NOMO-1 treated with DMSO at 0.1 percent for 48 hours (cell line): ENCODE measurements around the gene PDE9A.
"Not testable (repeated sequence)": the region's sequence is repeated elsewhere in the genome, so short reads cannot be mapped to it uniquely, and the experiment has no call there.

Source experiments
- DNase-seq: peaks from one replicate; lab custom pipeline; 2025; ENCODE audit not compliant: unreplicated experiment; lab: John Stamatoyannopoulos, UW

PDE9A gene

DNA sequence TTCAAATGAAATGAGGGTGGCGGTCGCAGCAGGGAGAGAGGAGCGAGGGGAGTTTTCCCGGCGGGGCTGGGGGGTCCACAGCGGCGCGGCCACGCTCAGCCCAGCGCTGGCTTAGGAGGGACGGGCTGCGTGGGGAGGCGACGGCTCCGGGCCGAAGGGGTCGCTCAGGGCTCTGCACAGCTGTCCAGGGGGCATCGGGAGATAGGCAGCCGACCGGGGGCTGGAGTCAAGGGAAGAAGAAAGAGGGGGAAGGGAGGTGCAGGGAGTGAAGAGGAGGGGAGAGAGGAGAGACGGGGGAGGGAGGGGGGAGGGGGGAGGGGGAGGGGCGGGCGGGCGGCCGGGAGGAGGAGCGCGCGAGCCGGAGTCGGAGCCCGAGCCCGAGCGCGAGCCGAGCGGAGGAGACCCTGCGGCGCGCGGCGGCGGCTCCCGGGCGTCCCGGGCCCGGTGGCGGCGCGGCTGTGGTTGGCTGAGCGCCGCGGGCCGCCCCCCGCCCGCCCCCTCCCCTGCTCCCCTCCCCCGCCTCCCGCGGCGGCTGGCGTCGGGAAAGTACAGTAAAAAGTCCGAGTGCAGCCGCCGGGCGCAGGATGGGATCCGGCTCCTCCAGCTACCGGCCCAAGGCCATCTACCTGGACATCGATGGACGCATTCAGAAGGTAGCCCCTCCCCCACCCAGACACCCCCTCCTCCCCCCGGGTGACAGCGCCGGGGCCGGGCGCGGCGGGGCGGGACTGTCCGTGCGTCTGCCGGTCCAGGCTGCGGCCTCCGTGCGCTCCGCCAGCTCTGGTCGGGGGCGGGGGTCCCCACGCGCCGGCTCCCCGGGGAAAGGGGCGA is at the start of gene PDE9A:
TSS of gene PDE9A (plus strand) at position 391 of the 831 bp plus-strand sequence. CDS start at position 585, 194 bp downstream.
- no peak for DNase-seq

DNA sequence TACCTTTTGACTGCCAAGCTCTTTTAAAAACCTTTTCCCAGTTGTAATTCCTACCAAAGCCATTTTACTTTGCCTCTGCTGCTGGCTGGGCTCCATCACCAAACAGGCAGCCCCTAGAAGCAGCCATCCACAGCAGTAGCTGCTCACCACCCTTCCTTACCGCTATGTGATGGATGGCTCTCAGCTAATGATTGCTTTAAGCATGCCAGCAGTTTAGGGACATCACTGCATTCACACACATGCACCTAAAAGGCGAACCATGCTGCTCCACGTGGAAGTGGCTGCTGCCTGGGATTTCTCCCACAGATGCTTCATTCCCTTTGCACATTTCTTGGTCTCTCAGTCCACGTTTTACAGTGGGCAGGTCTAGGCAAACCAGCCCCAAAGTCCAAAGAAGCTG is 46.3 kb upstream of the PDE9A start:
- DNase-seq: no peak

DNA sequence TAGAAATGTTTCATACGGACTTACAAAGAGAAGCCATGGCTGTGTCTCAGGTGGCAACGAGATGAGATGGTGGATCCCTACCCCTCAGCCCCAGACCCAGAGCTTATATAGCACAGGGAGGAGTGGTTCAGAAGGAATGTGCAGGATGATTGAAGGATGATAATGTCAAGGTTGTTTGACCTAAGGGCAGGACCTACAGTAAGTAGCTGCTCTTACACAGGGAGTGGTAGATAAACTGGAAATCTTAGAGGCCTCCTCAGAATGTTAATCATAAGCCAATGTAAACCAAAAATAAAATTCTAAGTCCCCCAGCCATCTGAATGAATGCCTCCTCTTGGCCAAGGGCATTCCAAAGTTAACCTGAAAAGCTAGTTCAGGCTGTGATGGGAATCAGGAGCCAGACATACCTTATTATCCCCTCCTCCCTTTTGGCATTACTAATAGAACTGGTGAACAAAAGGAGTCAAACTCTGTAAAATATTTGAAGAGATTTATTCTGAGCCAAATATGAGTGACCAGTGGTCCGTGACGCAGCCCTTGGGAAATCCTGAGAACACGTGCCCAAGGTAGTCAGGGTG is 45.8 kb upstream of the PDE9A start:
- no peak for DNase-seq

GRCh38 chr21:42608446-42608845 is 45.0 kb upstream of the PDE9A start:
- no peak for DNase-seq

DNA sequence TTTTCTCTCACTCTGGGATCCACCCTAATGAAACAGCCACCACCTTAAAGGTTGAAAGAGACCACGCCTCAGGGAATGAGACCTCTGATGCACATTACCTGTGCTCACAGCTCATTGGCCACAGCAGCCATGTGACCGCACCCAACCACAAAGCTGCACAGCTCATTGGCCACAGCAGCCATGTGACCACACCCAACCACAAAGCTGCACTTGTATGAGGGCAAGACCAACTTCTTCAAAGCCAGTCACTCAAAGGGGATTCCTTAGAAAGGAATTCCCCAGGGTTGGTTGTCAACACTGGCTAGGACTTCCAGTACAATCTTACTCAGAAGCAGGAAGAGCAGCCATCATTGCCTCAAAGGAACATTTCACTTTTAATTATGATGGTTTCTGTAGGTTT is 43.6 kb upstream of the PDE9A start:
- DNase-seq: no peak

DNA sequence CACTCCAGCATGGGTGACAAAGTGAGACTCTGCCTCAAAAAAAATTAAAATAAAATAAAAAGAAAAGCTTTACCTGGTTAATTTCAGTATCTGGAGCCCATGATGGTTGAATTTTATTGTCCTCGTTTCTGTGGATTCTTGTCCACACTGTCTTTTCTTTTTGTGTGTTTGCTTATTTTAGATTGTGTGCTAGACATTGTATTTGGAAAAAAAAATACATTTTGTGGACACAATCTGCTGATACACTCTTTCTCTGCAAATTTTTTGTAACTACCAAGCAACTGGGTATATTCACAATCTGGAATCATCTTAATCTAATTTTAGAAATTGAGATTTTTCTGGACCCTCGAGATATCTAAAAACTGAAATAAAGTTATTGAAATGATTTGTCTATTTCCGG is 41.6 kb upstream of the PDE9A start:
- no peak for DNase-seq

DNA sequence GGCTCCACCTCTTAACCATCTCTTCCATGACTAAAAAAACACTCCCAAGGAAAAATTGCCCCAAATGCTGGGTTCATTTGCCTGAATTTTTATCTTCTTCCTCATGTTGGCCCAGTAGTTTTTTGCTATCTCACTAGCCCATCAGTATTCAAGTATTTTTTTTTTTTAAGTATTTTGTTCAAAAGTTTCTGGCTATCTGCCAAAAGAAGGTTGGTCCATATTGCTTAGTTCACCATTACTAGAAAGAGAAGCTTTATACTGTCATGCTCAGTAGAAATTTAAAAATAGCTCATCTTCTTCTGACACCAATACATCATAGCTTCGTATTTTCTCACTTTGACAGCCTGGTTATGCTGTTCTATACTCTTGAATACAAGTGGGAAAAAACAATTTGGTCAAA is 41.0 kb upstream of the PDE9A start:
- DNase-seq: no peak

DNA sequence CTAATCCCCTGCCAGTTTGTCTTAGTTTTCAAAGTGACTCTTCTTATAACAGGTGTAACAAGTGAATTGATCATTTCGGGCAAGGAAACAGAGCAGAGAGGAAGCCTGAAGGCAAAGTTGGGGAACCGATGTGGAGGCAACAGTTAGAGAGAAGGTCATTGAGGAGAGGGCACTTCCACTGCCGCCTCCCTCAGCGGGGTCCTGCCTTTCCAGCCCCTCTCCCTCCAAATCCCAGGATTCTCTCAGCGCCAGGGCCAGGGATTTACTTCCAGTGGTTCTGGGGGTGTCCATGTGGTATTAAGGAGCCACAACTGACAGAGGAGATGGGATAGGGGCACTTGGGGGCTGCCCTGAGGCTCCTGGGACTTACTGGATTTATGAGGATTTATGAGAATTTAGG is 39.7 kb upstream of the PDE9A start:
- DNase-seq: no peak

GRCh38 chr21:42614396-42614795 is 39.0 kb upstream of the PDE9A start:
- DNase-seq: no peak

GRCh38 chr21:42614811-42615351 is 38.5 kb upstream of the PDE9A start:
- DNase-seq: peak; percentile 77

DNA sequence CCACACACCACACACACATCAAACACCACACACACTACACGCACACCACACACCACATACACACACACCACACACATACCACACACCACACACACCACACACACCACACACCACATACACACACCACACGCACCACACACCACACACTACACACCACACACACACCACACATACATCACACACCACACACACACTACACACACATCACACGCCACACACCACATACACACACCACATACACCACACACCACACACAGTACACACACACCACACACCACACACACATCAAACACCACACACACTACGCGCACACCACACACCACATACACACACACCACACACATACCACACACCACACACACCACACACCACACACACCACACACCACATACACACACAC is 38.0 kb upstream of the PDE9A start:
- not testable (repeated sequence) for DNase-seq

- DNase-seq: no peak
These were observed 37.5 kb upstream of the PDE9A start for GRCh38 chr21:42615924-42616323.

GRCh38 chr21:42616446-42616845 is 37.0 kb upstream of the PDE9A start:
- peak; percentile 11 for DNase-seq

GRCh38 chr21:42616941-42617340 is 36.5 kb upstream of the PDE9A start:
- no peak for DNase-seq

- no peak for DNase-seq
These were observed 35.9 kb upstream of the PDE9A start for GRCh38 chr21:42617486-42617885.

- no peak for DNase-seq
These were observed 34.7 kb upstream of the PDE9A start for GRCh38 chr21:42618707-42619102.

GRCh38 chr21:42619166-42619565 is 34.3 kb upstream of the PDE9A start:
- DNase-seq: no peak

- DNase-seq: no peak
These were observed 33.6 kb upstream of the PDE9A start for GRCh38 chr21:42619841-42620240.

DNA sequence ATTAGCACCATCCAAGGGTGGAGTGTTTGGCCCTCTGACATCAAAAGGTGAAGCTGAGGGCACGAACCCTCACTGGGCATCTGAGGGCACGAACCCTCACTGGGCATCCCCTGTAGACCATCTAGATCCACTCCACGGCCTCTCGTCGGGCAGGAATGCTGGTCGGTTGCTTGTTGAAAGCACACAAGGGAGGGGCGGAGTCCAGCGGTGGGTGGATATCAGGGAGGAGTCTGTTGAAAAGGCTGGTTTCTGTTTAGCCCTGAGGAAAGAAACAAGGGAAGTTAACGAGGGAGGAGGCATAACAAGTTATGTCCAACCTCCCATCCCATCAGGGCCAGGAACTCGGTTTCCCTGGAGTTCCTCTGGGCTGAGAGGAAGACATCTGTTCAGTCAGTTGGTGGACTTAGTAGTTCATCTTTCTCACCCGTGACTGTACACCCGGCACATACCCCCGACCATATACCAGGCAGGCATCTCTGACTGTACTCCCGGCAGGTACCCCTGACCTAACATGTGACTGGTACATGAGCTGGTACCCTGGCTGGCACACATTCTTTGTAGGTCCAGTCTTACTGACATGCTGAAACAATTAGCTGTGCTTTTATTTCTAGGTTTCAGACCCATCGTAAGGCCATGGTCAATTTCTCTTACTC is 32.1 kb upstream of the PDE9A start:
- no peak for DNase-seq

- no peak for DNase-seq
These were observed 31.6 kb upstream of the PDE9A start for GRCh38 chr21:42621819-42622177.

DNA sequence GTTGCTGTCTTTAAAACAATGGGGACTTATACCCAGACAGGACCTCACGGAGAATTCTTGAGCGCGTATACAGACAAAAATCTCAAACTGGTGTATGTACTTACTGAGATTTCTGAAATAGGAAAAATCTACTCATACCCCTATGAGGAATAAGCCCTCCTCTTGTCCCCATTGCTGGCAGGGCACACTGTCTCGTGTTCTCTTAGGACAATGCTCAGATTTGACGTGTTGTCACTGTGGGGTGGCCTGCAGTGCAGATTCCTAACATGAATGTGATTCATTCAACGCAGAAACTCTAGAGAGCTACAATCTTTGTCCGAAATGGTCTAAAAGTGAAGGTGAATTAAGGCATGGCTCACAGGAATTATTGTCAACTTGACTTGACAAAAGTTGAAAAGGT is 31.1 kb upstream of the PDE9A start:
- no peak for DNase-seq

GRCh38 chr21:42623694-42624093 is 29.7 kb upstream of the PDE9A start:
- DNase-seq: no peak
